Cortex of kidney (tissue), 1 donor: ENCODE measurements around the gene CTNNA2.

Experiments
- DNase-seq: peaks from one replicate; lab custom pipeline; 2025; lab: John Stamatoyannopoulos, UW

The CTNNA2 gene

DNA sequence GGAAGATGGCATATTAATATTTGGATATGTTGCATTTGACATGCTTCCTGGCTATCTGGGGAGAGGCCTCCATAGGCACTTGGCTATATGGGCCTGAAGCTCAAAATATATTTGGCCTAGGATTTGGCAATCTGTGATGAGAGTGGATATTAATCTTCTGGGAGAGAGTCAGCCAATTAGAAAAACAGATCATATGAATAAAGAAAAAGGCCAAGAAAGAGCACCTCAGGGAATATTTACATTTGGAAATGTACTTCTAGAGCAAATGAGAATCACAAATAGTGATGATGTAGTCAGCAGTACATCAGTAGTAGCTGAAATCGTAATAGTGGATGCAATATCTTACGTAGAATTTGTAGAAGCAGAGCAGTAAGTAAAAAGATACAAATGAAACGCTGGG lies 277.0 kb downstream of the CTNNA2 start:
- DNase-seq, result no peak

- DNase-seq, result no peak
Measured at GRCh38 chr2:79792090-79792489, 279.2 kb downstream of the CTNNA2 start.

DNA sequence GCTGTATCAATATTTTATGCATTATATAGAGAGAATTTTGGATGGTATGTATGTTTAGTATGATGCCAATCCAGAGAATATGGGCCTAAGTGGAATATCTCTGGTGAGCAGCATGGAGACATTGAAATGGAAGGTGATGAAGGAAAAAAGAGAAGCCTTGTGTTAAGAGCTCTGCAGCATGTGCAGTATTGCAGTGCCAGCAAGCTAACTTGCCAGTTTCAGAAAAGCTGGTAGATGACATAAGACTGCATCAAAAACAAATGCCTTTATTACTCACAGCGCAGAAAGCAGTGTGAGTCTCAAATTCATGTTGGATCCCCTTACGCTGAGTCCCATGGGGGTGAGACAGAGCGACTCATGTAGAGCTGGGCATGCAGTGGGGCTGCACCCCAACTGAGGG lies 280.2 kb downstream of the CTNNA2 start:
- DNase-seq, result no peak

- DNase-seq, result no peak
Measured at GRCh38 chr2:79796641-79797040, 283.8 kb downstream of the CTNNA2 start.

- DNase-seq, result no peak
Measured at GRCh38 chr2:79798776-79799175, 285.9 kb downstream of the CTNNA2 start.

DNA sequence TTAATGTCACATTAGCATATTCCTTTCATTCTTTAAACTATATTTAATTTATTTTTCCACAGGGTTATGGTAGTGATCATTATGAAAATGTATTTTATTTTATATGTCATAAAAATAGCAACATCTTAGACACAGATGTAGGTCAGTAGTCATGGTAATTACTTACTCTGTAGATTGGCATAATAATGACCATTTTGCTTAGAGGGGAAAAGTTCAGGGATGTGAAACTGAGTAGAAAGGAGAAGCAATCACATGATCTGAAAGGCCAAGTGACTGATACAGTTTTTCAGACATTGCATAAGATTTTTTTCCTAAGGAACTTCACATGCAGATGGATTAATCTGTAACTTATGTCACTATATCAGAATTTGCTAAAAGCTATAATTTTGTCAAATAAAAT lies 286.9 kb downstream of the CTNNA2 start:
- DNase-seq, result no peak

GRCh38 chr2:79801082-79801481 lies 288.2 kb downstream of the CTNNA2 start:
- DNase-seq, result no peak

GRCh38 chr2:79817288-79817687 lies 304.4 kb downstream of the CTNNA2 start:
- DNase-seq, result no peak

- DNase-seq, result no peak
Measured at GRCh38 chr2:79820281-79820680, 307.4 kb downstream of the CTNNA2 start.

GRCh38 chr2:79822136-79822535 lies 309.3 kb downstream of the CTNNA2 start:
- DNase-seq, result no peak

GRCh38 chr2:79824086-79824786 lies 311.4 kb downstream of the CTNNA2 start:
- DNase-seq, result no peak

GRCh38 chr2:79827881-79828280 lies 315.0 kb downstream of the CTNNA2 start:
- DNase-seq, result no peak

DNA sequence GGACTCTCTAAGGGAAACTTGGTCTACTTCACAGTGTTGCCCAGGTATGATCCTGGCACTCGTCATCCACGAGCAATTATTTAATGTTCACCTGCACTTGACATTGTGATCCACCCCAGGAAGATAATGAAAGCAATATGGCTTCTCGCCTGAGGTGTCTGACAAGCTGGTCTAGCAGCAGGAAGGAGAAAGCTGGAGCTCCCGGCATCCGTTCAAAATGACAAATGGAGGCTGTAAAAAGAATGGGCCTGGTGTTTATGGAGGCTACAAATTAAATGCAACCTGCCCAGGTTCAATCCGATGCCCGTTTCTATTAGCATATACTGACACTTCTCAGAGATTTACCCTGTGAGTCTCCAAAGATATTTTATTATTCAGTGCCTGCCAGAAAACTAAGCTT lies 317.6 kb downstream of the CTNNA2 start:
- no peak for DNase-seq

- DNase-seq, result no peak
Measured at GRCh38 chr2:79831961-79832360, 319.1 kb downstream of the CTNNA2 start.

GRCh38 chr2:79832511-79833234 lies 319.8 kb downstream of the CTNNA2 start:
- no peak for DNase-seq

DNA sequence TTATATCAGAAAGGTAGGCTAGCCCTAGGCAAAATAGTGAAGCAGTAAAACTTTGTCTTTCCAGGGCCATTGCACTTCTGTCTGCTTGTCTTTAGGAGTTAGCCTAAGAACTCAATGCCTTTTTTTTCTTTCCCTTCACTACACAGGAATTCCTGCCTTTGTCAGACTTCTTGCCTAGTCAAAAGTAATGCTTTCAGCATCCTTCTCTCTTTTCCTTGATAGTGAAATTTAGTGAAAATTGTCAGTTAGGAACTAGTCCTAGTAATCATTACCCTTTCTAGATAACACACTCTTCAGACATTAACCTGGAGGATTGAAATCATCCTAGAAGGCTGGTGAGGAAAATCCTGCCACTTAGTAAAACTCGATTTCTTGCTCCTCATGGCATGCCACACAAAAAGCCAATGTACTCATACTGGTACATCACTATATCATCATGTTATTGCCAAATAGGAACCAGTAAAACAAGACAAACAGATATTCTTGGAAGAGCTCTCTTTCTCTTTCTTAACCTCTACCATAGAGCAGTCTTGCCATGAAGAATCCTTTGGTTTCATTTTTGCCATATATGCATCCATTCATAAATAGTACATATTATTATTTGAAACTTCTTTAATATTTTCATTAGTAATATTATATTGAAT lies 320.5 kb downstream of the CTNNA2 start:
- DNase-seq, result no peak

DNA sequence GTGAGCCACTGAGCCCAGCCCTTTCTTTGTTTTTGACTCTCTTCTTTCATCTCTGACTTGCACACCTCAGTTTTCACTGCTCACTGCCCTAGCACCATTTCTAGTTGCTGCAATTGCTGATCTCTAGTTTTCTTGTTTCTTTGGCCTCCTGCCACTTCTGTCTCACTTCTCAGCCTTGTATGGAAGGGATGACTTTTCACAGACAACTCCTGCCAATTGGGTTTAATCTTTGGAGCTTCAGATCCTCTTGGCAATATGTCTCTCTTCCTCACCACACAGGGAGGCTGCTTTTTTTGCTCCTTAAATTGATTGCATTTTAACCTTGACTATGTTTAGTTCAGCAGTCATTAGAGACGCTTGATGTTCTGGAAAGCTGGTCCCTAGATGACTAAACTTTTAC lies 323.1 kb downstream of the CTNNA2 start:
- DNase-seq, result no peak

DNA sequence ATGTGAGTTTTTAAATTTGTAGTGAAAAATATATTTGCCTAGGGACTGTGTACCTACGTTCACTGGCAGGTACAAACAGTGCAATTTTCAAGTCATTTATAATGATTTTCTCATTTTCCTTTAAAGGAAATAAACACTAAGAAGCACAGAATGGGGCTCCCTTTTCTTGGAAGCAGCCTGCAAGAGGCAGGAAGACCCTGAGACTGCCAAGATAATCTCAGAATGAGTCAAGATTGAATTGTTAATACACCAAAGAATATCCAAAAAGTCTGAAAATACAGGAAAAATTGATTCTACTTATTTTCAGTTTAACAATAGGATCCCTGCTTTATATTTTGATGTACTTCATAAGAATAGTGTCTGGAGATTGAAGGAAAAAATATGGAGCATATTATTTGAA lies 331.2 kb downstream of the CTNNA2 start:
- no peak for DNase-seq

DNA sequence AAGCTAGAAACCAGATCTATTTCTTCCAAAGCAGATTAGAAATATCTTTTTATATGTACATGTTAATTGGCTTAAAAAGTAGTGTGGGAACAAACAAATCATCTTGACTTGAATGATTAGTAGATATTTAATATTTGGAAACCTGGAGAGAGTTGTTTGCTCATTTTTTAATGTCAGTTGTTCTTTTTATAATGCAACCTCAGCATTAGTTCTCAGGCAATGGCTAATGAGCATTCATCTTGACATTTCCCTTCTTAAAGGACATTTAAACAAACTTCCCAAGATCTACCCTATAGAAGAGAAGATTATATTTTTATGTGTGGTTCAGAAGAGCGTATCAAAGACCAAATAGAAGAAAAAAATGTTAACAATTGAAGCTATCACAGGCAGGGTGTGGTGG lies 334.0 kb downstream of the CTNNA2 start:
- no peak for DNase-seq

DNA sequence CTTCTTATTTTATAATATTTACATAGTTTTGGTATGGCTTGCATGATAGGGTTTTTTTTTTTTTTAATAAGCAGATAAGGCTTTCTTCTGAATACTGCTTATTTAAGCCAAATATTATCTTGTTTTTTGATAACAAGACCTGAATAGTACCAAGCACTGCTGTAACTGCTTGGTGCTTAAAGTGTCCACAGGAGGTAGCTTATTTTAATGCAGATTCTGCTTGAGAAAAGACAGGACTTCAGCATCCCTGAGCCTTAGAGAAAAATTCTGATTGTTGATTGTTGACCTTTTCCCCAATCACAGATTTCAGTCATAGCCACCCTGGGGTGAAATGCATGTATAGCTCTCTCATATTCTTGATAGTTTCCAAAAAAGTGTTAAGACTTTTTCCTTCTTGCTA lies 336.4 kb downstream of the CTNNA2 start:
- no peak for DNase-seq

GRCh38 chr2:79849949-79850348 lies 337.1 kb downstream of the CTNNA2 start:
- DNase-seq, result no peak

- no peak for DNase-seq
Measured at GRCh38 chr2:79850912-79851311, 338.1 kb downstream of the CTNNA2 start.

DNA sequence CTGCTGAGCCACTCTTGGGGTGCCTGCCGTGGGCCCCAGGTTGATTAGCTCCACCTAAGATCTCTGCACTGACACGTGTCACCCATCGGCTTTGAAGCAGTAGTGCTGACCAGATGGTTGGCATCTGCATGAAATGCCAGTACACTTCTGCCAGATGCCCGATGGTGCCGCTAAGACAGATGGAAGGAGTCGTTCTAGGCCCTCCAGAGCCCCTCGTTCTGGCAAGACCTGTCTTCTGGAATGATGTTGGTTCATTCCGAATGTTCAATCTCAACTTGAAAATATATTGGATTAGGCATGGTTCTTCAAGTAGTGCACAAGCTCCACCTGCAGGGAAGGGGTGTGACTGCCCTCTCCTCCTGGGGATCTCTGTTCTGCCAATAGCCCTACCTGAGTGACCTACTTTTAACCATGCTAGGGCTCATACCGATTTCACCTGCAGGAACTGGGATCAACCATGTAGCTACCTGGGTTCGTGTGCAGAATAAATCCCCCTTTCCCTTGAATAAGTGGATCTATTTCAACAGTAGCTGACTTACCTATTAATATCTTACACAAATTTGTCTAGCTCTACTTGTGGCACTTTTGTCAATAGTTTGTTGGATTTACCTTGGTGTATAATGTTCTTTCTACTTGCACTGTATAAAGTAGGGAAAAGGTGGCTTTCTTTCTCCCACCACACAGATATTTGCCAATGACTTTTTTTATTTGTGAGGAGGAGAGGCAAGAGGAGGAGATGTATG lies 342.6 kb downstream of the CTNNA2 start:
- no peak for DNase-seq
